ENCODE results near the gene TENM4.

TENM4 gene

GRCh38 chr11:78965432-78965831 is 475.4 kb downstream of the TENM4 start:
- peaks cover 0 to 16% (median 5%) of the 10 kb centered on the region in 5 donors for H3K4me1 ChIP-seq (ENCODE audit: control insufficient read depth in 5 of 5, insufficient read depth in 5 of 5, low read length in 5 of 5)
- H3K36me3 ChIP-seq (ENCODE audit: control insufficient read depth in 5 of 5, insufficient read depth in 5 of 5, low read length in 5 of 5), result no peaks in the 10 kb centered on the region
- no peaks in the 10 kb centered on the region for H3K9me3 ChIP-seq (ENCODE audit: control insufficient read depth in 5 of 5, low read length in 5 of 5)
- no peak overlapping the region for H3K27ac ChIP-seq (ENCODE audit: low read depth, low read length)
- no peak overlapping the region for H3K9ac ChIP-seq (ENCODE audit: low read length in 5 of 5)
- H3K4me3 ChIP-seq (ENCODE audit: low read depth in 1 of 5, low read length in 5 of 5), result no peak overlapping the region
- H3K27me3 ChIP-seq (ENCODE audit: control insufficient read depth in 5 of 5, insufficient read depth in 4 of 5, low read length in 5 of 5), result no peaks in the 10 kb centered on the region

- H3K27me3 ChIP-seq (ENCODE audit: control insufficient read depth in 5 of 5, insufficient read depth in 4 of 5, low read length in 5 of 5), result no peaks in the 10 kb centered on the region
- H3K9ac ChIP-seq (ENCODE audit: low read length in 5 of 5), result no peak overlapping the region
- H3K4me1 ChIP-seq (ENCODE audit: control insufficient read depth in 5 of 5, insufficient read depth in 5 of 5, low read length in 5 of 5), result peaks cover 0 to 16% (median 5%) of the 10 kb centered on the region in 5 donors
- no peak overlapping the region for H3K4me3 ChIP-seq (ENCODE audit: low read depth in 1 of 5, low read length in 5 of 5)
- H3K27ac ChIP-seq (ENCODE audit: low read depth, low read length), result no peak overlapping the region
- H3K36me3 ChIP-seq (ENCODE audit: control insufficient read depth in 5 of 5, insufficient read depth in 5 of 5, low read length in 5 of 5), result no peaks in the 10 kb centered on the region
- H3K9me3 ChIP-seq (ENCODE audit: control insufficient read depth in 5 of 5, low read length in 5 of 5), result no peaks in the 10 kb centered on the region
These were observed 478.7 kb downstream of the TENM4 start for GRCh38 chr11:78961937-78962701.

GRCh38 chr11:78961247-78961646 is 479.6 kb downstream of the TENM4 start:
- no peak overlapping the region for H3K27ac ChIP-seq (ENCODE audit: low read depth, low read length)
- no peaks in the 10 kb centered on the region for H3K27me3 ChIP-seq (ENCODE audit: control insufficient read depth in 5 of 5, insufficient read depth in 4 of 5, low read length in 5 of 5)
- H3K36me3 ChIP-seq (ENCODE audit: control insufficient read depth in 5 of 5, insufficient read depth in 5 of 5, low read length in 5 of 5), result no peaks in the 10 kb centered on the region
- H3K4me3 ChIP-seq (ENCODE audit: low read depth in 1 of 5, low read length in 5 of 5), result no peak overlapping the region
- no peak overlapping the region for H3K9ac ChIP-seq (ENCODE audit: low read length in 5 of 5)
- no peaks in the 10 kb centered on the region for H3K9me3 ChIP-seq (ENCODE audit: control insufficient read depth in 5 of 5, low read length in 5 of 5)
- H3K4me1 ChIP-seq (ENCODE audit: control insufficient read depth in 5 of 5, insufficient read depth in 5 of 5, low read length in 5 of 5), result peaks cover 0 to 16% (median 5%) of the 10 kb centered on the region in 5 donors

- no peaks in the 10 kb centered on the region for H3K9me3 ChIP-seq (ENCODE audit: control insufficient read depth in 5 of 5, low read length in 5 of 5)
- no peak overlapping the region for H3K4me3 ChIP-seq (ENCODE audit: low read depth in 1 of 5, low read length in 5 of 5)
These were observed 482.4 kb downstream of the TENM4 start for GRCh38 chr11:78958444-78958843.

GRCh38 chr11:78957476-78958245 is 483.2 kb downstream of the TENM4 start:
- H3K4me3 ChIP-seq (ENCODE audit: low read depth in 1 of 5, low read length in 5 of 5), result no peak overlapping the region
- no peaks in the 10 kb centered on the region for H3K9me3 ChIP-seq (ENCODE audit: control insufficient read depth in 5 of 5, low read length in 5 of 5)
- H3K4me1 ChIP-seq (ENCODE audit: control insufficient read depth in 5 of 5, insufficient read depth in 5 of 5, low read length in 5 of 5), result peaks cover 2 to 16% (median 5%) of the 10 kb centered on the region in 5 donors
- no peak overlapping the region for H3K27ac ChIP-seq (ENCODE audit: low read depth, low read length)
- no peak overlapping the region for H3K9ac ChIP-seq (ENCODE audit: low read length in 5 of 5)
- no peaks in the 10 kb centered on the region for H3K36me3 ChIP-seq (ENCODE audit: control insufficient read depth in 5 of 5, insufficient read depth in 5 of 5, low read length in 5 of 5)
- no peaks in the 10 kb centered on the region for H3K27me3 ChIP-seq (ENCODE audit: control insufficient read depth in 5 of 5, insufficient read depth in 4 of 5, low read length in 5 of 5)

More at GRCh38 chr11:78958444-78958843, 482.4 kb downstream of the TENM4 start:
- no peak overlapping the region for H3K27ac ChIP-seq (ENCODE audit: low read depth, low read length)
- H3K9ac ChIP-seq (ENCODE audit: low read length in 5 of 5), result no peak overlapping the region
- no peaks in the 10 kb centered on the region for H3K36me3 ChIP-seq (ENCODE audit: control insufficient read depth in 5 of 5, insufficient read depth in 5 of 5, low read length in 5 of 5)
- H3K27me3 ChIP-seq (ENCODE audit: control insufficient read depth in 5 of 5, insufficient read depth in 4 of 5, low read length in 5 of 5), result no peaks in the 10 kb centered on the region
- H3K4me1 ChIP-seq (ENCODE audit: control insufficient read depth in 5 of 5, insufficient read depth in 5 of 5, low read length in 5 of 5), result peaks cover 2 to 16% (median 5%) of the 10 kb centered on the region in 5 donors

GRCh38 chr11:78954696-78955095 is 486.1 kb downstream of the TENM4 start:
- no peaks in the 10 kb centered on the region for H3K36me3 ChIP-seq (ENCODE audit: control insufficient read depth in 5 of 5, insufficient read depth in 5 of 5, low read length in 5 of 5)
- no peak overlapping the region for H3K27ac ChIP-seq (ENCODE audit: low read depth, low read length)

GRCh38 chr11:78954261-78954660 is 486.6 kb downstream of the TENM4 start:
- Histone ChIP-seq H3K4me3 (ENCODE audit: low read depth in 1 of 5, low read length in 5 of 5) (no peak overlapping the region), H3K27me3 (ENCODE audit: control insufficient read depth in 5 of 5, insufficient read depth in 4 of 5, low read length in 5 of 5) (no peaks in the 10 kb centered on the region), H3K36me3 (ENCODE audit: control insufficient read depth in 5 of 5, insufficient read depth in 5 of 5, low read length in 5 of 5) (no peaks in the 10 kb centered on the region), H3K9me3 (ENCODE audit: control insufficient read depth in 5 of 5, low read length in 5 of 5) (no peaks in the 10 kb centered on the region), H3K4me1 (ENCODE audit: control insufficient read depth in 5 of 5, insufficient read depth in 5 of 5, low read length in 5 of 5) (peaks cover 0 to 2% (median 0%) of the 10 kb centered on the region in 5 donors), H3K27ac (ENCODE audit: low read depth, low read length) (no peak overlapping the region), H3K9ac (ENCODE audit: low read length in 5 of 5) (no peak overlapping the region)

More at GRCh38 chr11:78954696-78955095, 486.1 kb downstream of the TENM4 start:
- Histone ChIP-seq H3K4me3 (ENCODE audit: low read depth in 1 of 5, low read length in 5 of 5) (no peak overlapping the region), H3K9me3 (ENCODE audit: control insufficient read depth in 5 of 5, low read length in 5 of 5) (no peaks in the 10 kb centered on the region), H3K27me3 (ENCODE audit: control insufficient read depth in 5 of 5, insufficient read depth in 4 of 5, low read length in 5 of 5) (no peaks in the 10 kb centered on the region), H3K4me1 (ENCODE audit: control insufficient read depth in 5 of 5, insufficient read depth in 5 of 5, low read length in 5 of 5) (peaks cover 0 to 2% (median 0%) of the 10 kb centered on the region in 5 donors), H3K9ac (ENCODE audit: low read length in 5 of 5) (no peak overlapping the region)

GRCh38 chr11:78952890-78953289 is 487.9 kb downstream of the TENM4 start:
- Histone ChIP-seq H3K9ac (ENCODE audit: low read length in 5 of 5) (no peak overlapping the region), H3K4me1 (ENCODE audit: control insufficient read depth in 5 of 5, insufficient read depth in 5 of 5, low read length in 5 of 5) (peaks cover 0 to 2% (median 0%) of the 10 kb centered on the region in 5 donors), H3K36me3 (ENCODE audit: control insufficient read depth in 5 of 5, insufficient read depth in 5 of 5, low read length in 5 of 5) (no peaks in the 10 kb centered on the region), H3K4me3 (ENCODE audit: low read depth in 1 of 5, low read length in 5 of 5) (no peak overlapping the region), H3K27ac (ENCODE audit: low read depth, low read length) (no peak overlapping the region), H3K9me3 (ENCODE audit: control insufficient read depth in 5 of 5, low read length in 5 of 5) (no peaks in the 10 kb centered on the region), H3K27me3 (ENCODE audit: control insufficient read depth in 5 of 5, insufficient read depth in 4 of 5, low read length in 5 of 5) (no peaks in the 10 kb centered on the region)

GRCh38 chr11:78952175-78952574 is 488.7 kb downstream of the TENM4 start:
- Histone ChIP-seq H3K36me3 (ENCODE audit: control insufficient read depth in 5 of 5, insufficient read depth in 5 of 5, low read length in 5 of 5) (no peaks in the 10 kb centered on the region), H3K4me1 (ENCODE audit: control insufficient read depth in 5 of 5, insufficient read depth in 5 of 5, low read length in 5 of 5) (peaks cover 0 to 2% (median 0%) of the 10 kb centered on the region in 5 donors), H3K4me3 (ENCODE audit: low read depth in 1 of 5, low read length in 5 of 5) (no peak overlapping the region), H3K9me3 (ENCODE audit: control insufficient read depth in 5 of 5, low read length in 5 of 5) (no peaks in the 10 kb centered on the region), H3K9ac (ENCODE audit: low read length in 5 of 5) (no peak overlapping the region), H3K27ac (ENCODE audit: low read depth, low read length) (no peak overlapping the region), H3K27me3 (ENCODE audit: control insufficient read depth in 5 of 5, insufficient read depth in 4 of 5, low read length in 5 of 5) (no peaks in the 10 kb centered on the region)

Measured in subcutaneous abdominal adipose tissue (tissue), 5 donors.